GM21423 (cell line): Measurements from ENCODE around the gene LTBP1.

ENCODE experiments used
- ATAC-seq: cut with Tn5 transposase; IDR thresholded peaks from one replicate; pipeline ENCODE4 v1.9.1; 2021; ENCODE audit warnings: mild to moderate bottlenecking, moderate library complexity; ENCODE audit not compliant: unreplicated experiment

LTBP1 gene

GRCh38 chr2:32930436-32930835 is 16.3 kb upstream of the LTBP1 start:
- no peak for ATAC-seq

GRCh38 chr2:32931519-32931918 is 15.2 kb upstream of the LTBP1 start:
- ATAC-seq = no peak

GRCh38 chr2:32931945-32932709 is 14.6 kb upstream of the LTBP1 start:
- no peak for ATAC-seq

- ATAC-seq = no peak
Observed at GRCh38 chr2:32932825-32933755, 13.7 kb upstream of the LTBP1 start.

GRCh38 chr2:32933756-32934095 is 13.0 kb upstream of the LTBP1 start:
- ATAC-seq = no peak

GRCh38 chr2:32937602-32938448 is 8.9 kb upstream of the LTBP1 start:
- ATAC-seq = no peak

- no peak for ATAC-seq
Observed at GRCh38 chr2:32938934-32939333, 7.8 kb upstream of the LTBP1 start.

GRCh38 chr2:32940316-32940997 is 6.3 kb upstream of the LTBP1 start:
- no peak for ATAC-seq

- no peak for ATAC-seq
Observed at GRCh38 chr2:32941944-32942690, 4.6 kb upstream of the LTBP1 start.

GRCh38 chr2:32942793-32943485 is 3.8 kb upstream of the LTBP1 start:
- no peak for ATAC-seq

- ATAC-seq = no peak
Observed at GRCh38 chr2:32945286-32945685, 1.5 kb upstream of the LTBP1 start.

GRCh38 chr2:32947076-32947483 is 327 bp downstream of the LTBP1 start:
- peak; percentile 7 for ATAC-seq

GRCh38 chr2:32947484-32948143 is 861 bp downstream of the LTBP1 start:
- peak; percentile 21 for ATAC-seq

- no peak for ATAC-seq
Observed at GRCh38 chr2:32948266-32948665, 1.5 kb downstream of the LTBP1 start.

GRCh38 chr2:32949260-32949659 is 2.5 kb downstream of the LTBP1 start:
- no peak for ATAC-seq

- no peak for ATAC-seq
Observed at GRCh38 chr2:32951672-32952071, 4.9 kb downstream of the LTBP1 start.

GRCh38 chr2:32952761-32953476 is 6.2 kb downstream of the LTBP1 start:
- no peak for ATAC-seq

- ATAC-seq = no peak
Observed at GRCh38 chr2:32954206-32954605, 7.5 kb downstream of the LTBP1 start.
